KMS-11 (cell line): ENCODE results near the gene SLFN11.

Experiments used
- H2AFZ ChIP-seq: fragments of 200-600 bp; sonication (generic); 2 replicates; pipeline ENCODE4 v1.6.1; 2016; ENCODE audit warnings: antibody characterized with exemption, mixed run types, low read depth
- H3K27ac ChIP-seq: fragments of 200-600 bp; sonication (generic); 2 replicates; pipeline ENCODE4 v1.6.1; 2016; ENCODE audit warnings: mild to moderate bottlenecking, mixed run types
- H3K27me3 ChIP-seq: fragments of 200-600 bp; sonication (generic); 2 replicates; pipeline ENCODE4 v1.6.1; 2017; ENCODE audit warnings: mild to moderate bottlenecking, low read depth, mixed run types, moderate library complexity; ENCODE audit not compliant: insufficient read depth
- H3K36me3 ChIP-seq: fragments of 200-600 bp; sonication (generic); 2 replicates; pipeline ENCODE4 v1.6.1; 2017; ENCODE audit warnings: mild to moderate bottlenecking, mixed run types; ENCODE audit not compliant: insufficient read depth
- H3K4me1 ChIP-seq: fragments of 200-600 bp; sonication (generic); 2 replicates; pipeline ENCODE4 v1.6.1; 2016; ENCODE audit warnings: mild to moderate bottlenecking, low read depth, mixed run types; ENCODE audit not compliant: poor library complexity, severe bottlenecking
- H3K4me2 ChIP-seq: fragments of 200-600 bp; sonication (generic); 2 replicates; pipeline ENCODE4 v1.7.0; 2016; ENCODE audit warnings: mild to moderate bottlenecking, mixed run types
- H3K4me3 ChIP-seq: fragments of 200-600 bp; sonication (generic); IDR thresholded peaks from 2 replicates; pipeline ENCODE4 v1.6.1; 2017; ENCODE audit warnings: low read depth, low read length, mixed read lengths; ENCODE audit not compliant: insufficient read depth
- H3K79me2 ChIP-seq: fragments of 200-600 bp; sonication (generic); 2 replicates; pipeline ENCODE4 v1.6.1; 2016; ENCODE audit warnings: low read depth, mixed run types; ENCODE audit not compliant: insufficient read depth
- H3K9ac ChIP-seq: fragments of 200-600 bp; sonication (generic); 2 replicates; pipeline ENCODE4 v1.6.1; 2016; ENCODE audit warnings: mild to moderate bottlenecking, mixed run types
- H4K20me1 ChIP-seq: fragments of 200-600 bp; sonication (generic); 2 replicates; pipeline ENCODE4 v1.6.1; 2016; ENCODE audit warnings: mild to moderate bottlenecking, mixed run types; ENCODE audit not compliant: insufficient read depth
- CTCF ChIP-seq: fragments of 200-600 bp; sonication (generic); conservative IDR thresholded peaks from 2 replicates; pipeline ENCODE4 v1.6.1; 2017; ENCODE audit warnings: low read depth, mild to moderate bottlenecking, antibody characterized with exemption, low read length, moderate library complexity, mixed read lengths

The SLFN11 gene

GRCh38 chr17:35352284-35352683 is 21.1 kb downstream of the SLFN11 start:
- Histone ChIP-seq H3K9ac (no peak overlapping the region), H3K4me3 (no peak overlapping the region), H3K27ac (no peak overlapping the region), H3K4me2 (no peak overlapping the region), H4K20me1 (no peaks in the 10 kb centered on the region), H3K79me2 (no peaks in the 10 kb centered on the region), H3K4me1 (no peaks in the 10 kb centered on the region), H2AFZ (no peak overlapping the region), H3K36me3 (no peaks in the 10 kb centered on the region), H3K27me3 (no peaks in the 10 kb centered on the region)
- no peak for TF ChIP-seq CTCF

GRCh38 chr17:35350493-35350892 is 22.9 kb downstream of the SLFN11 start:
- Histone ChIP-seq H3K36me3 (no peaks in the 10 kb centered on the region), H3K79me2 (no peaks in the 10 kb centered on the region), H3K27me3 (no peaks in the 10 kb centered on the region), H3K27ac (no peak overlapping the region), H3K9ac (no peak overlapping the region), H2AFZ (no peak overlapping the region), H4K20me1 (no peaks in the 10 kb centered on the region), H3K4me1 (no peaks in the 10 kb centered on the region), H3K4me2 (no peak overlapping the region), H3K4me3 (no peak overlapping the region)
- TF ChIP-seq CTCF: no peak

GRCh38 chr17:35345926-35346771 is 27.3 kb downstream of the SLFN11 start:
- Histone ChIP-seq H3K4me3 (no peak overlapping the region), H3K4me1 (peaks cover 25% of the 10 kb centered on the region), H3K9ac (no peak overlapping the region), H3K36me3 (no peaks in the 10 kb centered on the region), H4K20me1 (no peaks in the 10 kb centered on the region), H3K27ac (no peak overlapping the region), H3K27me3 (no peaks in the 10 kb centered on the region), H3K79me2 (no peaks in the 10 kb centered on the region), H3K4me2 (no peak overlapping the region), H2AFZ (no peak overlapping the region)
- TF ChIP-seq CTCF: no peak

GRCh38 chr17:35345445-35345925 is 27.9 kb downstream of the SLFN11 start:
- Histone ChIP-seq H2AFZ (no peak overlapping the region), H3K4me2 (no peak overlapping the region), H3K27me3 (no peaks in the 10 kb centered on the region), H4K20me1 (no peaks in the 10 kb centered on the region), H3K4me3 (no peak overlapping the region), H3K79me2 (no peaks in the 10 kb centered on the region), H3K27ac (no peak overlapping the region), H3K9ac (no peak overlapping the region), H3K4me1 (peaks cover 32% of the 10 kb centered on the region), H3K36me3 (no peaks in the 10 kb centered on the region)
- no peak for TF ChIP-seq CTCF
